Smooth muscle cell (in vitro differentiated cells): Measurements from ENCODE around the gene DBP. TPM values are rescaled to one million over a fixed set of nuclear protein-coding genes. Genes with fewer than 3 reads are reported as not detected.
A peak's percentile ranks its signal among the peaks of the same experiment; 100 is the strongest.

Experiments used
- DNase-seq: peaks from one replicate; lab custom pipeline; 2025; ENCODE audit not compliant: unreplicated experiment; lab: John Stamatoyannopoulos, UW
- H2AFZ ChIP-seq: fragments of 200-600 bp; sonication (generic); 2 replicates; pipeline ENCODE4 v1.6.0; 2016; ENCODE audit warnings: antibody characterized with exemption, low read depth, mild to moderate bottlenecking
- H3F3A ChIP-seq: fragments of 200-600 bp; sonication (generic); 2 replicates; pipeline ENCODE4 v1.6.0; 2017; ENCODE audit warnings: antibody characterized with exemption, low read depth
- H3K27ac ChIP-seq: fragments of 200-600 bp; sonication (generic); 2 replicates; pipeline ENCODE4 v1.5.1; 2016; ENCODE audit warnings: low read depth, mild to moderate bottlenecking
- H3K27me3 ChIP-seq: fragments of 200-600 bp; sonication (generic); 2 replicates; pipeline ENCODE4 v1.6.1; 2016; ENCODE audit warnings: low read depth, mild to moderate bottlenecking
- H3K36me3 ChIP-seq: fragments of 200-600 bp; sonication (generic); 2 replicates; pipeline ENCODE4 v1.5.1; 2016; ENCODE audit warnings: low read depth
- H3K4me1 ChIP-seq: fragments of 200-600 bp; sonication (generic); 2 replicates; pipeline ENCODE4 v1.5.1; 2016; ENCODE audit warnings: low read depth
- H3K4me2 ChIP-seq: fragments of 200-600 bp; sonication (generic); 2 replicates; pipeline ENCODE4 v1.6.0; 2016; ENCODE audit warnings: mild to moderate bottlenecking
- H3K4me3 ChIP-seq: fragments of 200-600 bp; sonication (generic); 2 replicates; pipeline ENCODE4 v1.5.1; 2016; ENCODE audit warnings: mild to moderate bottlenecking
- H3K79me2 ChIP-seq: fragments of 200-600 bp; sonication (generic); 2 replicates; pipeline ENCODE4 v1.6.0; 2016; ENCODE audit warnings: low read depth, mild to moderate bottlenecking
- H3K9ac ChIP-seq: fragments of 200-600 bp; sonication (generic); 2 replicates; pipeline ENCODE4 v1.6.0; 2016; ENCODE audit warnings: low read depth
- H3K9me3 ChIP-seq: fragments of 200-600 bp; sonication (generic); replicated peaks from 2 replicates; pipeline ENCODE4 v1.5.1; 2016; ENCODE audit warnings: low read depth
- H4K20me1 ChIP-seq: fragments of 200-600 bp; sonication (generic); 2 replicates; pipeline ENCODE4 v1.6.0; 2016; ENCODE audit warnings: low read depth
- CTCF ChIP-seq: fragments of 200-600 bp; sonication (generic); IDR thresholded peaks from 2 replicates; pipeline ENCODE4 v1.5.1; 2017; ENCODE audit warnings: borderline replicate concordance, mild to moderate bottlenecking, antibody characterized with exemption; ENCODE audit not compliant: insufficient read depth, poor library complexity, severe bottlenecking
- WGBS: methylation state at CpG from one replicate; pipeline ENCODE4 v1.1.7; 2016; ENCODE audit warnings: low lambda C conversion rate; 5-methylcytosine and 5-hydroxymethylcytosine counted together
- polyA plus RNA-seq: library from polyadenylated mRNA; unstranded; fragments of >200 nt; fragmentation: Nextera tagmentation; extraction: Ambion mirVana; gene quantifications from 2 replicates; pipeline ENCODE4 v1.2.1, GENCODE V29; 2016
- total RNA-seq: library from RNA; depleted of rRNA; stranded (reverse); fragments of >200 nt; gene quantifications from 2 replicates; pipeline ENCODE4 v1.2.3, GENCODE V29; 2014

DBP gene
- total and polyA plus RNA-seq, 2 experiments from 2014 or later: 3.5 to 6.9 TPM

DNA sequence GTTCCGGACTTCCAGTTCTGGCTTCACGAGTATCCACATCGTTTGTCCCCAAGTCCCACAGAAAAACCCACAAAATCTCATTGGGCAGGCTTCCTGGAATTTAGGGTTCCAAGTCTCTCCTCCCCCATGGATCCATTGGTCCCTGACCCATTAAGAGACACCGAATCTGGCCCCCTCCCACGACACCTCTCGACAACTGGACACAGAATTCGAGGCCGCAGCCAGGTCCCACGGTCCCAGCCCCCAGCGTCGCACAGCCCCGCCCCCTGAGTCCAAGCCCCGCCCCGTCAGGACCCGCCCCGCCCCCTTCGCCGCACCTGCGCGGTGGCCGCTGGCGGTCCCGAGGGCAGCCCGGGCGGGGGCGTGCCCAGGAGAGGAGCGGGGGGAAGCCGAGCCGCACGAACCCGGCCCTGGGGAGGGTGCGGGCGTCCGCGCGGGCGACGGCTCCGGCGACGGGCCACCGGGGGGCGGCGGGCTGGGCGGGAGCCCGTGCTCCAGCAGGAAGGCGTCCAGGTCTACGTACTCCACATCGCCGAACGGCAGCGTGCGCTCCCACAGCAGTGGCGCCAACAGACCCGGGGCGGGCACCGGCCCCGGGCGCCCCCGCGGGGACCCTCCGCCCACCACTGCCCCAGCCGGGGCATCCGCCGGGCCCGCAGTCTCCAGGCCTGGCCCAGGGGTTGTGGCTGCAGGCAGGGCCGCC lies 1.8 kb downstream of the DBP start:
- H3K36me3 ChIP-seq: no peaks in the 10 kb centered on the region
- peak overlapping the region; percentile 60 for H3K4me3 ChIP-seq
- TF ChIP-seq CTCF: no peak
- peaks cover 12% of the 10 kb centered on the region for H3F3A ChIP-seq
- H3K9ac ChIP-seq: no peak overlapping the region
- no peak for DNase-seq
- no peak overlapping the region for H3K27ac ChIP-seq
- no peaks in the 10 kb centered on the region for H3K9me3 ChIP-seq
- H3K79me2 ChIP-seq: no peaks in the 10 kb centered on the region
- no peak overlapping the region for H2AFZ ChIP-seq
- no peaks in the 10 kb centered on the region for H4K20me1 ChIP-seq
- H3K4me2 ChIP-seq: peak overlapping the region; percentile 79
- peaks cover 6% of the 10 kb centered on the region for H3K27me3 ChIP-seq
- 5% methylated on average over 23 of the region's 67 CpGs for WGBS
- peaks cover 11% of the 10 kb centered on the region for H3K4me1 ChIP-seq

DNA sequence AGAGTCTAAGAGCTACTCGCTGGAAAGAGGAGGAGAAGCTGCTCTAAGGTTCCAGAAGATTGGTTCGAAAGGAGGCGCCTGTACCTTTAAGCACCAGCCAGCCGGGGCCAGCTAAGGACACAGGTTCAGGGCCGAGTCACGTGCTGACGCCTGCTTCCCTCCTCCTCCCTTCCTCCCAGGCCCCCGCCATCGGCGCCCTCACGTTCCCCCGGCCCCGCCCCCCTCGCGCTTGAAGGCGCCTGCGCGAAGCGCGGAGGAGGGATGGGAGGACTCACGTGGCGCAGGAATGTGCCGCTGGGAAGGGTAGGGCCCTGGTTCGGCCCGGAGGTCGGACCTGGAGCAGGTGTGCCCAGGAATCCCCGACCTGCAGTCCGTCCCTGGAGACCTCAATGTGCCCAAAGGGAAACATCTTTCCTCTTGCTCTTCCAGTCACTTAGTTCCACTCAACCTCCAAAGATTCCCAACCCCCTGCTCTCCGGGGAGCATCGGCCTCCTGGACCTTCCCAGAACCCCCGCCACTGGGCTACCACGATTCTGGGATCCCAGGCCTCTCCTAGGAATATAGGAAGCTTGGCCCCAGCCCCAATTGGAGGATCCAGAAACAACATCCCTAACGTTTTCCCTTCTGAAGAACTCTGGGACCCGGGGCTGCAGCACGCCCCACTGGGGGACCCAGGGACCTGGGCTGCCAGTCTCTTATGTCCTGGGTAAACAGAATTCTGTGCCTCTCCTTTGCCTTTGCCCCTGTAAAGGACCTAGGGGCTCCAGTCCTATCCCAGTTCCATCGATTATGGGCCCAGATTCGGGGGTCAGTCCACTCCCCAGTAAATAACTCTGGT lies 2.5 kb downstream of the DBP start:
- Histone ChIP-seq H3K9me3 (no peaks in the 10 kb centered on the region), H3K79me2 (no peaks in the 10 kb centered on the region), H3K4me1 (peaks cover 15% of the 10 kb centered on the region), H3K9ac (no peak overlapping the region), H2AFZ (no peak overlapping the region), H3K27ac (no peak overlapping the region), H3K36me3 (no peaks in the 10 kb centered on the region), H3K4me3 (peak overlapping the region; percentile 60), H3K4me2 (peak overlapping the region; percentile 79), H4K20me1 (no peaks in the 10 kb centered on the region), H3K27me3 (peaks cover 6% of the 10 kb centered on the region), H3F3A (peaks cover 12% of the 10 kb centered on the region)
- 19% methylated on average over 31 of the region's 37 CpGs for WGBS
- TF ChIP-seq CTCF: no peak
- peak; percentile 63 for DNase-seq

DNA sequence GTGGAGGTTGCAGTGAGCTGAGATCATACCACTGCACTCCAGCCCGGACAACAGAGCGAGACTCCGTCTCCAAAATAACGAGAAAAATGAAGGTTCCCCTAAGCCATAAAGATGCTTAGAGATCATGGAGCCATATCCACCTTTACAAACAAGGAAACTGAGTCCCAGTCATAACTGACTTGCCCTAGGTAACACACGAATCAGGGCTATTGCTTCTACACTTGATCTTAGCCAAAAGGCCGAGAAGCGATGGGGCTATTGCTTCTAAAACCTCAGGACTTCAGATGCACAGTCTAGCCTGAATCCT lies 3.2 kb downstream of the DBP start:
- no peaks in the 10 kb centered on the region for H3K36me3 ChIP-seq
- no peak overlapping the region for H3K9ac ChIP-seq
- peaks cover 6% of the 10 kb centered on the region for H3K27me3 ChIP-seq
- no peaks in the 10 kb centered on the region for H3K79me2 ChIP-seq
- H3K4me2 ChIP-seq: peak overlapping the region; percentile 79
- H2AFZ ChIP-seq: no peak overlapping the region
- H3F3A ChIP-seq: peaks cover 12% of the 10 kb centered on the region
- H3K9me3 ChIP-seq: no peaks in the 10 kb centered on the region
- WGBS: 80% methylated on average over 7 of the region's 7 CpGs
- DNase-seq: no peak
- peak overlapping the region; percentile 30 for H3K4me3 ChIP-seq
- no peak for TF ChIP-seq CTCF
- no peaks in the 10 kb centered on the region for H4K20me1 ChIP-seq
- no peak overlapping the region for H3K27ac ChIP-seq
- peaks cover 15% of the 10 kb centered on the region for H3K4me1 ChIP-seq
